ENCODE measurements around the gene HMG20B. TPM values are rescaled to one million over a fixed set of nuclear protein-coding genes. Genes with fewer than 3 reads are reported as not detected.
A peak's percentile ranks its signal among the peaks of the same experiment; 100 is the strongest.

Gene HMG20B
- total RNA-seq, 4 donors from 2014 or later = 56.1 to 77.6 (median 76.9) TPM

DNA sequence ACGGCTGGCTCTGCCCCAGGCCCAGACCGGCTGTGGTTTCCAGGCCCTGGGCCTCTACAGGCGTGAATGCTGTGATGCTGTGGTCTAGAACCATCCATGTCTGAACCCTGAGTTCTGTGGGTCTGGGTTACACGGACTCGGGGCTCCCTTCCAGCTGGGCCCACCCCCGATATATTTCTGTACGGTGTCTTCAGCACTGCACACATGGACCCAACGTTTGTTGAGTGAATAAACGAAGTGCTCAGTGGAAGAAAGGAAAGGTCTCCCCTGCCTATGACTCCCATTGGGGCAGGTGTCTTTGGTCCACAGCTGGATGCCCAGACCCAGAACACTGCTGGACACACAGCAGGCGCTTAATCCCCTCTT is 27.1 kb upstream of the HMG20B start:
- Histone ChIP-seq H3K9me3 (no peaks in the 10 kb centered on the region), H3K36me3 (peaks cover 0 to 62% (median 3%) of the 10 kb centered on the region in 3 donors), H3K27ac (no peak overlapping the region), H3K27me3 (no peaks in the 10 kb centered on the region), H3K4me3 (no peak overlapping the region), H3K4me1 (peaks cover 0 to 19% (median 0%) of the 10 kb centered on the region in 3 donors)
- intact Hi-C loops (cut with DNase I) = loop anchor here (5.0 to 10.0 kb wide), 2 partner anchors 77 to 159 kb away; partner anchors contain the start of genes PIP5K1C and TJP3
- 65% methylated on average over 9 of the region's 10 CpGs; no CpG with 5 or more reads in 1 of the 2 donors for WGBS, 2 donors
- TF ChIP-seq POLR2A (IDR thresholded peaks at IDR 0.05) = no peak
- no peak for TF ChIP-seq CTCF (IDR thresholded peaks at IDR 0.05)
- DNase-seq = no peak

DNA sequence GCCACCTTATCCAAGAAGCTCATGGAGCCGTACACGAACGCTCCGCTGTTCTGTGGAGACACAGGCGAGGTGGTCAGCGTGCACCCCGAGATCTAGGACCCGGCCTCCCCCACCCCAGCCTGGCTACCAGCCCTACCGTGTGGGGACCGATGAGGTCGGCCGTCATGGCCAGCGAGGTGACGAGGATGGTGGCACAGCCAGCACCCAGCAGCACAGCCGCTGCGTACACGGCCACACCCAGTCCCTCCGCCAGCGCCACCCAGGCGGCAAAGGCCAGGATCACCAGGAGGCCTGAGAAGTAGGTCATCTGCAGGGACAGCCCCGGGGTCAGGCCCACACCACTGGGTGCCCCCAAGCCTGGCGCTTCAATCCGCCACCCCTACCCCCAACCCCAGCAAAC is 26.6 kb upstream of the HMG20B start:
- intact Hi-C loops (cut with DNase I) = loop anchor here (5.0 to 10.0 kb wide), 2 partner anchors 76 to 159 kb away; partner anchors contain the start of genes PIP5K1C and TJP3
- no peak overlapping the region for H3K4me3 ChIP-seq
- DNase-seq = no peak
- H3K27me3 ChIP-seq = no peaks in the 10 kb centered on the region
- peaks cover 0 to 19% (median 0%) of the 10 kb centered on the region in 3 donors for H3K4me1 ChIP-seq
- WGBS, 2 donors = 89% methylated on average over 8 of the region's 23 CpGs; no CpG with 5 or more reads in 1 of the 2 donors
- H3K9me3 ChIP-seq = no peaks in the 10 kb centered on the region
- no peak for TF ChIP-seq POLR2A (IDR thresholded peaks at IDR 0.05)
- peaks cover 0 to 67% (median 3%) of the 10 kb centered on the region in 3 donors for H3K36me3 ChIP-seq
- H3K27ac ChIP-seq = no peak overlapping the region

DNA sequence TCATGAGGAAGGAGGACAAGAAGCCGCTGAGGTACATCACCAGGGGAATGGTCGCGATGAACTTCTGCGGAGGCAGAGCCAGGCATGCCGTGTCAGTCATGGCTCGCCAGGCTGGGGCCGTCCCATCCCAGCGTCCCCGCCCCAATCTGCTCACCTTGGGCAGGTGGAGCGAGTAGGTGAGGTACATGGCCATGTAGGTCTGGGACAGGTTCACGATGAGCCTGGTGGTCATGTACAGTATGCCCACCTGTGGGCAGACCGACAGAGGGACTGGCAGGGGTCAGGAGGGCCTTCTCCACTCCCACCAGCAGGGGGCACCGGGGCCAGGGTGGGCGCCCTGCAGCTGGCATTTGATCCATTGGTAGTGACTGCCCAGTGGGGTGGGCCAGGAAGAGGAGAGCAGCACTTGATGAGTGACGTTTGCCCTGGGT is 25.4 kb upstream of the HMG20B start:
- Histone ChIP-seq H3K9me3 (no peaks in the 10 kb centered on the region), H3K36me3 (peaks cover 0 to 67% (median 3%) of the 10 kb centered on the region in 3 donors), H3K4me1 (peaks cover 0 to 19% (median 0%) of the 10 kb centered on the region in 3 donors), H3K4me3 (no peak overlapping the region), H3K27me3 (no peaks in the 10 kb centered on the region), H3K27ac (no peak overlapping the region)
- DNase-seq = no peak
- intact Hi-C loops (cut with DNase I) = loop anchor here (5.0 to 10.0 kb wide), 2 partner anchors 75 to 157 kb away; partner anchors contain the start of genes PIP5K1C and TJP3
- WGBS, 2 donors = 70 to 78% methylated on average over 2 to 6 of the region's 15 CpGs
- TF ChIP-seq POLR2A (IDR thresholded peaks at IDR 0.05) (no peak), CTCF (IDR thresholded peaks at IDR 0.05) (peak; percentile 9 to 57 (median 28))

DNA sequence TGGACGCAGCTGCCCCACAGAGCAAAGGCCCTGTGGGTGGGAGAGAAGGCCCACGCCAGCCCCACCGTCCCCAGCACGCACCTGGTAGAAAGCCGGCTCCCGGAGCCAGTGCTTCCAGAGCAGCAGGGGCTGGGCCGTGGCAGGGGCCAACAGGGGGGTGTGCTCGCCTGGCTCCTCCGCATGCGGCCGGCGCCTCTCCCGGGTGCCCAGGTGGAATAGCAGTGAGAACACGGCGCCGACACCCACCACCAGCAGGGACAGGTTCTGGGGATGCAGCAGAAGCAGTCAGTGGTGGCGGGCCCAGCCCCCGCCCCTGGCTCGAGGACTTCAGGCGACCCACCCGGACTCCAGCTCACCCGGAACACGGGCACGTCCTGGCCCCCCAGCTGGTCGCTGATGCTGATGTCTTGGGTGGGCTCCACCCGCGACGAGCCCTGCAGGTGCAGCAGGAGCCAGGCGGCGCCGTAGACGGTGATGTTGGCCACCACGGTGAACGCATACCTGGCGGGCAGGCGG is 24.9 kb upstream of the HMG20B start:
- H3K4me3 ChIP-seq = no peak overlapping the region
- no peaks in the 10 kb centered on the region for H3K27me3 ChIP-seq
- no CpG with 5 or more reads among the region's 36 CpGs for WGBS, 2 donors
- peaks cover 0 to 66% (median 3%) of the 10 kb centered on the region in 3 donors for H3K36me3 ChIP-seq
- no peak for TF ChIP-seq POLR2A (IDR thresholded peaks at IDR 0.05)
- TF ChIP-seq CTCF (IDR thresholded peaks at IDR 0.05) = peak in 1 of 6 experiments; percentile 2
- no peak for DNase-seq
- H3K4me1 ChIP-seq = peaks cover 0 to 22% (median 0%) of the 10 kb centered on the region in 3 donors
- H3K27ac ChIP-seq = no peak overlapping the region
- H3K9me3 ChIP-seq = no peaks in the 10 kb centered on the region
- intact Hi-C loops (cut with DNase I) = loop anchor here (5.0 to 10.0 kb wide), 2 partner anchors 74 to 157 kb away; partner anchors contain the start of genes PIP5K1C and TJP3

- DNase-seq = no peak
- no peaks in the 10 kb centered on the region for H3K27me3 ChIP-seq
- no peak for TF ChIP-seq POLR2A (IDR thresholded peaks at IDR 0.05)
- no peak overlapping the region for H3K4me3 ChIP-seq
- intact Hi-C loops (cut with DNase I) = loop anchor here (5.0 to 10.0 kb wide), 2 partner anchors 74 to 156 kb away; partner anchors contain the start of genes PIP5K1C and TJP3
- peaks cover 0 to 58% (median 3%) of the 10 kb centered on the region in 3 donors for H3K36me3 ChIP-seq
- 83 to 94% methylated on average over 6 to 8 of the region's 14 CpGs for WGBS, 2 donors
- no peak overlapping the region for H3K27ac ChIP-seq
- peaks cover 0 to 22% (median 3%) of the 10 kb centered on the region in 3 donors for H3K4me1 ChIP-seq
- no peaks in the 10 kb centered on the region for H3K9me3 ChIP-seq
These were observed 24.1 kb upstream of the HMG20B start for GRCh38 chr19:3548606-3549005.

- 80 to 91% methylated on average over 9 of the region's 10 CpGs for WGBS, 2 donors
- intact Hi-C loops (cut with DNase I) = loop anchor here (5.0 to 10.0 kb wide), 2 partner anchors 72 to 155 kb away; partner anchors contain the start of genes PIP5K1C and TJP3
These were observed 22.9 kb upstream of the HMG20B start for GRCh38 chr19:3549816-3550215.

More at GRCh38 chr19:3549816-3550215, 22.9 kb upstream of the HMG20B start:
- Histone ChIP-seq H3K4me1 (peaks cover 0 to 30% (median 7%) of the 10 kb centered on the region in 3 donors), H3K9me3 (no peaks in the 10 kb centered on the region), H3K27ac (no peak overlapping the region), H3K36me3 (peaks cover 0 to 46% (median 3%) of the 10 kb centered on the region in 3 donors), H3K27me3 (no peaks in the 10 kb centered on the region), H3K4me3 (no peak overlapping the region)
- no peak for TF ChIP-seq CTCF (IDR thresholded peaks at IDR 0.05)
- no peak for TF ChIP-seq POLR2A (IDR thresholded peaks at IDR 0.05)
- DNase-seq = no peak

Data from esophagus squamous epithelium (tissue), 5 donors.